Body of pancreas (tissue), 4 donors: ENCODE measurements around the gene MRPL17.

Experiments
- POLR2A ChIP-seq, 3 donors: fragments of 450-650 bp; IDR thresholded peaks; one replicate each; pipeline ENCODE4 v1.6.1; 2016; ENCODE audit warnings: antibody characterized with exemption in 3 of 3, mild to moderate bottlenecking in 2 of 3
- TF ChIP-seq, protein P1 (sequence below), 7 experiments: fragments of 450-650 bp in 4 of 7; fragments of 200-600 bp in 3 of 7; sonication (generic) in 3 of 7; IDR thresholded peaks; one replicate each; pipeline ENCODE4 v1.5.1; 2016 to 2019; ENCODE audit warnings: antibody characterized with exemption in 7 of 7

DNA sequence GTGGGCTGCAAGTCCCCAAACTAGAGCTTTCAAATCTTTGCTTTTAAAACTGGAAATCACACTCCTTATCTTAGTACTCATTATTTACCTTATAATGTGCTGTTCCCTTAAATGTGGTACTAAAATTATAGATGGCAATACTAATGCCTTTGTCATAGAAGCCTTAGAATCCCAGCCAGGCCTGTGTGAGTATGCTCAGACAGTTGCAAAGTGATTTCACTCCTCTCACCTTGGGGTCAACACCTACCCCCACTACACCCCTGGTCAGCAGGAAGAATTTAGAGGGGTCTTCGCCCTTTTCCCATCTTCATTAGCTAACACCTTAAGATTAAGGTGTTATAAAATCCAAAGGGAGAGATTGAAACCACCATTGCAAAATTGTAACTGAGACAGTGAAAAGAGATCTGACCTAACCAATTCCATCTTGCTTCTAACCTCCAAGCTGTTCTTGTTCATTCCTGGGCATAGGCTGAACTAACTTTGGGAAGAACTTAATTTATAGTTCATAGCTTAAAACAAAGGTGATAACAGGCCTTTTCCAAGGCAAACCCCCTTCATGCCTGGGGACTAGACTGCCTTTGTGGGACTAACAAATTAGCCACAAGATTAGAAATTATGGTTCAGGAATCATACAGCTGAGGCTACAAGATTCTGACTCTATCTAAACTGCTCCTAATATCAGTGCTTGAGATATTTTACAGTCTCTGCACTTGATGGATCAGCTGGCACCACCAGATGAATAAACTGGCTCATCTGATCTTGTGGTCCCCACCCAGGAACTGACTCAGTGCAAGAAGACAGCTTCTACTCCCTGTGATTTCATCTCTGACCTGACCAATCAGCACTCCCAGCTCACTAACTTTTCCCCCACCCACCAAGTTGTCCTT lies 10.4 kb upstream of the MRPL17 start:
- no peak for TF ChIP-seq POLR2A (IDR thresholded peaks at IDR 0.05)
- TF ChIP-seq, protein P1, sequence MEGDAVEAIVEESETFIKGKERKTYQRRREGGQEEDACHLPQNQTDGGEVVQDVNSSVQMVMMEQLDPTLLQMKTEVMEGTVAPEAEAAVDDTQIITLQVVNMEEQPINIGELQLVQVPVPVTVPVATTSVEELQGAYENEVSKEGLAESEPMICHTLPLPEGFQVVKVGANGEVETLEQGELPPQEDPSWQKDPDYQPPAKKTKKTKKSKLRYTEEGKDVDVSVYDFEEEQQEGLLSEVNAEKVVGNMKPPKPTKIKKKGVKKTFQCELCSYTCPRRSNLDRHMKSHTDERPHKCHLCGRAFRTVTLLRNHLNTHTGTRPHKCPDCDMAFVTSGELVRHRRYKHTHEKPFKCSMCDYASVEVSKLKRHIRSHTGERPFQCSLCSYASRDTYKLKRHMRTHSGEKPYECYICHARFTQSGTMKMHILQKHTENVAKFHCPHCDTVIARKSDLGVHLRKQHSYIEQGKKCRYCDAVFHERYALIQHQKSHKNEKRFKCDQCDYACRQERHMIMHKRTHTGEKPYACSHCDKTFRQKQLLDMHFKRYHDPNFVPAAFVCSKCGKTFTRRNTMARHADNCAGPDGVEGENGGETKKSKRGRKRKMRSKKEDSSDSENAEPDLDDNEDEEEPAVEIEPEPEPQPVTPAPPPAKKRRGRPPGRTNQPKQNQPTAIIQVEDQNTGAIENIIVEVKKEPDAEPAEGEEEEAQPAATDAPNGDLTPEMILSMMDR (IDR thresholded peaks at IDR 0.05): no peak
